ENCODE data around the gene LGR4. TPM values are rescaled to one million over a fixed set of nuclear protein-coding genes. Genes with fewer than 3 reads are reported as not detected.

The LGR4 gene
- total and polyA plus RNA-seq, 2 donors (not counting 1 experiment from before 2014, with no cell fraction given): 0.92 to 3.3 TPM

DNA sequence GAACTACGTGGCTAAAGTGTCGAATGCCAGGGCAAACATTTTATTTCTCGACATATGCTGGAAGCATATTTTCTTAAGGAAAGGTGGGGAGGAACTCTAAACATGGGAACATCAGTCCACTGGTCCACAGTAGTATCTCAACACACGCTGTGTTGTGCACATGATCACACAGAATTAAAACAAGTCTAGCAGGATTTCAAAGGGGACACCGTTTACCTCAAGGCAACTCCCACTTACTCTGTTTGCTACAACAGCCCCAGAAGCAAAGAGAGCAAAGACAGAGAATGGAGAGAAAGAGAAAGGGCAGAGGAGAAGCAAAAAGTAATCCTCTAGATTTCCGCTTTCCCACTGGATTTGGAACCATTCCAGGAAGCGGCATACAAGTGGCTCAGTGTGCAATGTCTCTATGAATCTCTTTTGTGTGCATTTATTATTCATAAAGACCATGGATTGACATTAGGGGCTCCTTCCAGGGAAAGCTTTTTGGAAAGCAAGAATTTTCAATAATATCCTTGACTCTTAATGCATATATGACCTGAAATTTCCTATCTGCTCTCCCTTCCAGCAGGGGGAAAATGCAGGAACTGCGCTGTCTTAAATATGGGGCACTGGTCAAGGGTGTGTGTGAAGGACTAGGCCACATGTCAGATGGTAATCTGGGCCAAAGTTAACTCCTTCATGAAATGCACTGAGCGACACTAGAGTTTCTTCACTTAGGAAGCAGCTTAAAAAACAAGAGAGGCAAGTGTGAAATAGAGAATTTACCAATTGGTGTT lies 74.8 kb downstream of the LGR4 start:
- no peaks in the 10 kb centered on the region for H3K27me3 Mint-ChIP-seq
- Histone ChIP-seq H3K9me3 (ENCODE audit: control extremely low read depth in 1 of 3, control insufficient read depth in 2 of 3, insufficient read depth in 1 of 3, low read length in 2 of 3) (no peaks in the 10 kb centered on the region), H3K4me3 (ENCODE audit: control extremely low read depth in 1 of 5, extremely low read depth in 1 of 5, insufficient read depth in 1 of 5, low read depth in 2 of 5, low read length in 4 of 5) (no peak overlapping the region), H3K9ac (ENCODE audit: low read length) (no peak overlapping the region), H3K4me1 (ENCODE audit: control insufficient read depth in 2 of 2, insufficient read depth in 2 of 2, low read length in 2 of 2) (no peaks in the 10 kb centered on the region), H3K79me2 (ENCODE audit: control insufficient read depth, insufficient read depth, low read length) (no peaks in the 10 kb centered on the region), H3K27me3 (replicated peaks in 1 of 4; ENCODE audit: control extremely low read depth in 1 of 4, control insufficient read depth in 3 of 4, insufficient read depth in 4 of 4, low read length in 3 of 4) (no peaks in the 10 kb centered on the region), H3K36me3 (replicated peaks in 1 of 2; ENCODE audit: control extremely low read depth in 1 of 2, control insufficient read depth in 1 of 2, extremely low read depth in 1 of 2, insufficient read depth in 2 of 2, low read length in 1 of 2) (no peaks in the 10 kb centered on the region), H2AFZ (ENCODE audit: insufficient read depth, low read depth, low read length, poor library complexity, severe bottlenecking) (no peak overlapping the region), H4K20me1 (ENCODE audit: control insufficient read depth, insufficient read depth, low read length, poor library complexity, severe bottlenecking) (no peaks in the 10 kb centered on the region), H3K4me2 (replicated peaks; ENCODE audit: low read depth, low read length, poor library complexity, severe bottlenecking) (no peak overlapping the region), H3K27ac (ENCODE audit: low read length in 2 of 2) (no peak overlapping the region)
- WGBS (ENCODE audit: insufficient coverage): 100% methylated on average over 1 of the region's 9 CpGs
- H3K4me3 Mint-ChIP-seq: no peak overlapping the region
- DNase-seq: no peak
- no peak overlapping the region for H3K27ac Mint-ChIP-seq
- intact Hi-C loops (cut with micrococcal nuclease): no loop called here
- no peak for ATAC-seq (ENCODE audit: low read depth)
- ChIA-PET CTCF (no interaction called here), POLR2A (no interaction called here)
- H3K4me1 Mint-ChIP-seq: no peaks in the 10 kb centered on the region
- TF ChIP-seq, protein P1, sequence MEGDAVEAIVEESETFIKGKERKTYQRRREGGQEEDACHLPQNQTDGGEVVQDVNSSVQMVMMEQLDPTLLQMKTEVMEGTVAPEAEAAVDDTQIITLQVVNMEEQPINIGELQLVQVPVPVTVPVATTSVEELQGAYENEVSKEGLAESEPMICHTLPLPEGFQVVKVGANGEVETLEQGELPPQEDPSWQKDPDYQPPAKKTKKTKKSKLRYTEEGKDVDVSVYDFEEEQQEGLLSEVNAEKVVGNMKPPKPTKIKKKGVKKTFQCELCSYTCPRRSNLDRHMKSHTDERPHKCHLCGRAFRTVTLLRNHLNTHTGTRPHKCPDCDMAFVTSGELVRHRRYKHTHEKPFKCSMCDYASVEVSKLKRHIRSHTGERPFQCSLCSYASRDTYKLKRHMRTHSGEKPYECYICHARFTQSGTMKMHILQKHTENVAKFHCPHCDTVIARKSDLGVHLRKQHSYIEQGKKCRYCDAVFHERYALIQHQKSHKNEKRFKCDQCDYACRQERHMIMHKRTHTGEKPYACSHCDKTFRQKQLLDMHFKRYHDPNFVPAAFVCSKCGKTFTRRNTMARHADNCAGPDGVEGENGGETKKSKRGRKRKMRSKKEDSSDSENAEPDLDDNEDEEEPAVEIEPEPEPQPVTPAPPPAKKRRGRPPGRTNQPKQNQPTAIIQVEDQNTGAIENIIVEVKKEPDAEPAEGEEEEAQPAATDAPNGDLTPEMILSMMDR (IDR thresholded peaks at IDR 0.05): no peak
- TF ChIP-seq EZH2 (IDR thresholded peaks at IDR 0.05; ENCODE audit: borderline replicate concordance, insufficient read depth, low read depth, low read length, poor library complexity, severe bottlenecking): no peak
- no peaks in the 10 kb centered on the region for H3K9me3 Mint-ChIP-seq (ENCODE audit: insufficient read depth)

DNA sequence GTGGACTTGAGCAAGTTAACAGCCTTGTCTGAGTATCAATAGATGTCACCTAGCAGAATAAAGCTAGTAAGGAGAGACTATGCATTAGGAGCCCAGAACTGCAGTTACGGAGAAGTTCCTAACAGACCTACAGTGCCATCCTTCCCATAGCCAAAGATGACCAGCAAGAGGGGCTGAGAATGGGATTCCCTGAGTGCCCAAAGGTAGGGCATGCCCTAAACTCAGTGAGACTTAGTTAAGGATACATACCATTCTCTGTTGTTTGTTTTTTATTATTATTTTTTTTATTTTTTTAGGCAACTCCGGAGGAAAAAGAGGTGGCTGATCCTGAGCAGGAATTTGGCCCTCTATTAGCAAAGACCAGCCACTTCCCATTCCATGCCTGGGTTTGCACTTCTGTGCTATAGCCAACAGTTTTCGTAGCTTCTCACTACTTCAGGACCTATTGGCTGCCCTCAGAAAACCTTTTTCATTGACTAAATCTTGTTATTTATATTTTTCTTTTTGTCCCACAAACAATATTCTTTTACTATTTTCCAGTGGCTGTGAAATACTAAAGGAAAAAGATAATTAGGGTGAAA lies 76.2 kb downstream of the LGR4 start:
- Histone ChIP-seq H2AFZ (ENCODE audit: insufficient read depth, low read depth, low read length, poor library complexity, severe bottlenecking) (no peak overlapping the region), H3K36me3 (replicated peaks in 1 of 2; ENCODE audit: control extremely low read depth in 1 of 2, control insufficient read depth in 1 of 2, extremely low read depth in 1 of 2, insufficient read depth in 2 of 2, low read length in 1 of 2) (no peaks in the 10 kb centered on the region), H3K9ac (ENCODE audit: low read length) (no peak overlapping the region), H3K27ac (ENCODE audit: low read length in 2 of 2) (no peak overlapping the region), H3K79me2 (ENCODE audit: control insufficient read depth, insufficient read depth, low read length) (no peaks in the 10 kb centered on the region), H3K4me3 (ENCODE audit: control extremely low read depth in 1 of 5, extremely low read depth in 1 of 5, insufficient read depth in 1 of 5, low read depth in 2 of 5, low read length in 4 of 5) (no peak overlapping the region), H3K9me3 (ENCODE audit: control extremely low read depth in 1 of 3, control insufficient read depth in 2 of 3, insufficient read depth in 1 of 3, low read length in 2 of 3) (no peaks in the 10 kb centered on the region), H3K4me2 (replicated peaks; ENCODE audit: low read depth, low read length, poor library complexity, severe bottlenecking) (no peak overlapping the region), H4K20me1 (ENCODE audit: control insufficient read depth, insufficient read depth, low read length, poor library complexity, severe bottlenecking) (no peaks in the 10 kb centered on the region), H3K4me1 (ENCODE audit: control insufficient read depth in 2 of 2, insufficient read depth in 2 of 2, low read length in 2 of 2) (no peaks in the 10 kb centered on the region), H3K27me3 (replicated peaks in 1 of 4; ENCODE audit: control extremely low read depth in 1 of 4, control insufficient read depth in 3 of 4, insufficient read depth in 4 of 4, low read length in 3 of 4) (no peaks in the 10 kb centered on the region)
- intact Hi-C loops (cut with micrococcal nuclease): no loop called here
- Mint-ChIP-seq H3K27me3 (no peaks in the 10 kb centered on the region), H3K4me1 (no peaks in the 10 kb centered on the region), H3K4me3 (no peak overlapping the region), H3K9me3 (ENCODE audit: insufficient read depth) (no peaks in the 10 kb centered on the region), H3K27ac (no peak overlapping the region)
- DNase-seq (no peak), ATAC-seq (ENCODE audit: low read depth) (no peak)
- TF ChIP-seq, protein P1 (IDR thresholded peaks at IDR 0.05): no peak
- no peak for TF ChIP-seq EZH2 (IDR thresholded peaks at IDR 0.05; ENCODE audit: borderline replicate concordance, insufficient read depth, low read depth, low read length, poor library complexity, severe bottlenecking)
- no CpG with 5 or more reads among the region's 3 CpGs for WGBS (ENCODE audit: insufficient coverage)
- ChIA-PET CTCF (no interaction called here), POLR2A (no interaction called here)
